Neural cell (in vitro differentiated cells): ENCODE measurements around the gene TSEN15. TPM values are rescaled to one million over a fixed set of nuclear protein-coding genes. Genes with fewer than 3 reads are reported as not detected.

Experiments
- polyA plus RNA-seq: library from polyadenylated mRNA; depleted of rRNA; stranded (reverse); fragments of >200 nt; gene quantifications from 2 replicates; pipeline ENCODE4 v1.2.3, GENCODE V29; 2014

Gene TSEN15
- polyA plus RNA-seq, 1 donor from 2014 or later, result 56.9 TPM

Other genes with a start within 250 kb of the TSEN15 start
- gene RGL1, start 246.6 kb upstream of the TSEN15 start, polyA plus RNA-seq, result 14.7 and 17.0 TPM in 2 replicates
- gene COLGALT2, start 14.0 kb upstream of the TSEN15 start, polyA plus RNA-seq, result 6.3 and 8.1 TPM in 2 replicates